A549 treated with CpdA at 1 μM for 4 hours (cell line): ENCODE results near the gene FEN1. TPM values are rescaled to one million over a fixed set of nuclear protein-coding genes. Genes with fewer than 3 reads are reported as not detected.

Source experiments
- total RNA-seq: library from RNA; stranded (reverse); fragments of 200-300 nt; extraction: Qiagen RNA extraction; gene quantifications from 5 replicates; pipeline ENCODE4 v1.2.3, GENCODE V29; 2022; ENCODE audit warnings: low read depth

The FEN1 gene, protein sequence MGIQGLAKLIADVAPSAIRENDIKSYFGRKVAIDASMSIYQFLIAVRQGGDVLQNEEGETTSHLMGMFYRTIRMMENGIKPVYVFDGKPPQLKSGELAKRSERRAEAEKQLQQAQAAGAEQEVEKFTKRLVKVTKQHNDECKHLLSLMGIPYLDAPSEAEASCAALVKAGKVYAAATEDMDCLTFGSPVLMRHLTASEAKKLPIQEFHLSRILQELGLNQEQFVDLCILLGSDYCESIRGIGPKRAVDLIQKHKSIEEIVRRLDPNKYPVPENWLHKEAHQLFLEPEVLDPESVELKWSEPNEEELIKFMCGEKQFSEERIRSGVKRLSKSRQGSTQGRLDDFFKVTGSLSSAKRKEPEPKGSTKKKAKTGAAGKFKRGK
- 96.5 to 121 TPM (median 110 TPM) in 5 replicates for total RNA-seq

DNA sequence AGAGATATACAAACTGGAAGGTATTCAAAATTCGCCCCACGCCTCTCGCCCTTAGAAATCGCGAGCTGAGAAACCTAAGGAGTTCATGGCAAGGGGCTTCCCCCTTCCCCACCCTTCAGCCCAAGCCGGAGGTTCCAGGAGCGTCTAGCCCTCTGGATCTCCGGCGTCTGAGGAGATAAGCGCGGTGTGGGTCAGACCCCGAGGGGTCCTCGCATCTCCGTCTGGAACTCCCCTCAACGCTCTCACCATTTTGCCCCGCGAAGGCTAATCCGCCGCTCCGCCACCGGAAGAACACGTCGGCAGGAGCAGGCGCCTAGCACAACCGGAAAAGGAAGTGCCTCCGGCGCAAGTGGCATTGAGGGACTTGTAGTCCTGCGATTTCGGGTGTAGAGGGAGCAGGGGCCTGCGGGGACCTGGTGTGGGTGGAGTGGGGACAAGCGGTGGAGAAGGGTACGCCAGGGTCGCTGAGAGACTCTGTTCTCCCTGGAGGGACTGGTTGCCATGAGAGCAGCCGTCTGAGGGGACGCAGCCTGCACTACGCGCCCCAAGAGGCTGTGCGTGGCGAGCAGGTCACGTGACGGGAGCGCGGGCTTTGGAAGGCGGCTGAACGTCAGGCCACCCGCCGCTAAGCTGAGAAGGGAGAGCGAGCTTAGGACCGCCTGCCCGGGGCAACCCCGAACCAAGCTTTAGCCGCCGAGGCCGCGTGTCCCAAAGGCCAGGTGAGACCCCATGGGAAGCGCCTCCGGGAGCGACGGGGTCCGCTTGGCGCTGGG, at the start of gene FEN1, which contains the start of gene TMEM258:
TSS of gene FEN1 (plus strand) at position 602 of the 773 bp plus-strand sequence. CDS start 2,451 bp downstream, outside the sequence.
TSS of gene TMEM258 (minus strand) at position 290 of the 773 bp plus-strand sequence. CDS start at position 249, 41 bp downstream.

DNA sequence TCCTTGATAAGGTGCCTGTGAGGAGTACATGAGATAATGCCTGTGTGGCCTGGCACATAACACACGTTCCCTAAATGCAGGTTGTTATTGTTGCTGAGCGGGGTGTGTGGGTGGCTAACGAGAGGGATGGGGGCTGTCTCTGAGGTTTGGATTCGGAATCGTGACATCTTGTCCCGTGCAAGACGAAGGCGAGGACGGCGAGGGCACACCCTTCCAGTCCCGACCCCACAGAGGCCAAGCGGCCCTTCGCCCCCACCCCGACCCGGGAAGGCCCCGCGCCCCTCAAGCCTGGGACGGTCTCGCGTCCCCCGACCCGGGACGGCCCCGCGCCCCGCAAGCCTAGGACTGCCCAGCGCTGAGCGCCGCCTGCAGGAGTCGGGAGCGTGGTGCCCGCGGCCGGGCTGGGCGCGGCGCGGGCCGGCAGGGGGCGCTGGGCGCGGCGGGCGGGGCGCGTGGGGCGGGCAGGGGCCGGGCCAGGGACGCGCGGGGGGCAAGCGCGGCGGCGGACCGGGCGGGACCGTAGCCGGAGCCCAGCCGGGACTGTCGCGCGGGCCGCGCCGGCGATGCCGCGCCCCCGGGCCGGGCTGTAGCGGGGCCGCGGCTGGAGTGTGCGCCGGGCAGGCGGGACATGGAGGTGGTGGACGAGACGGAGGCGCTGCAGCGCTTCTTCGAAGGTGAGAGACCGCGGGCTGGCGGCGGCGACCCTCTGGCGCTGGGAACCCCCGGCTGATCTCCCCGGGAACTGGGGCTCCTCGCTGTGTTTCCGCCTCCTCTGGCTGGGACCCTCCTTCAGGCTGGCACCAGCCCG, 40.4 kb upstream of the FEN1 start, which contains the start of gene MYRF:
TSS of gene MYRF (plus strand) at position 520 of the 808 bp plus-strand sequence. CDS start at position 629, 109 bp downstream.

DNA sequence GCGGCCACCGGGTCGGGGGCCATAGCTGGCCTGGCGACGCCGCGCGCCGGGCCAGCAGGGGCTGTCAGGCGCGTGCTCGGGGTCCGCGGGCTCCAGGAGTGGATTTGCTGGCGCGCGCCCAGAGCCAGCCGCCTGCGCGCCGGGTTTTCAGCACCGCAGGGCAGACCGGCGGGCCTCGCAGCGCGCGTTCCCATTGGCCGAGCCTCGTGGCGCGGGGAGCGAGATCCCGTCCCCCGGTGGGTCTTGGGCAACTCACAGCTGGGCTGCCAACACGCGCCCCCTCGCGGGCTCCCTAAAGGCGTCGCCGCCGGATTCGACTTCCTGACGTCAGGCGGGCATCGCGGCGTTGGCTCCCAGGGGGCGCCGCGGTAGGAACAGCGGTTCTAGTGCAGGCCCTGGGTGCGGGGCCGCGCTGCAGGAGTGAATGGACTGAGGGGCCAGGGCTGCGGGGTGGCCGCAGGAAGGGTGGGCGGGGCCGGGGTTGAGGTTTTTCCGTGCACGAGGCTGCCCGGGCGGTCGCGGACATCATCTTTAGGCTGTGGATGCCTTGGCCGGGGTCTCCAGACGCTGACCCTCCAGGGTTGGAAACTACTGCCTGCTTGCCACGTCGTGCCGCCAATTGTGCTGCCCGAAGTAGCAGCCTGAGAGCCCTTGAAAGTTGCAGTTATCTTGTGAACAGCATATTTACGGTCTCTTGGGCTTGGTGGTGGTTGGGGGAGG, 24.2 kb downstream of the FEN1 start, which contains the start of gene FADS1:
TSS of gene FADS1 (minus strand) at position 268 of the 720 bp plus-strand sequence. CDS start at position 194, 74 bp downstream.

DNA sequence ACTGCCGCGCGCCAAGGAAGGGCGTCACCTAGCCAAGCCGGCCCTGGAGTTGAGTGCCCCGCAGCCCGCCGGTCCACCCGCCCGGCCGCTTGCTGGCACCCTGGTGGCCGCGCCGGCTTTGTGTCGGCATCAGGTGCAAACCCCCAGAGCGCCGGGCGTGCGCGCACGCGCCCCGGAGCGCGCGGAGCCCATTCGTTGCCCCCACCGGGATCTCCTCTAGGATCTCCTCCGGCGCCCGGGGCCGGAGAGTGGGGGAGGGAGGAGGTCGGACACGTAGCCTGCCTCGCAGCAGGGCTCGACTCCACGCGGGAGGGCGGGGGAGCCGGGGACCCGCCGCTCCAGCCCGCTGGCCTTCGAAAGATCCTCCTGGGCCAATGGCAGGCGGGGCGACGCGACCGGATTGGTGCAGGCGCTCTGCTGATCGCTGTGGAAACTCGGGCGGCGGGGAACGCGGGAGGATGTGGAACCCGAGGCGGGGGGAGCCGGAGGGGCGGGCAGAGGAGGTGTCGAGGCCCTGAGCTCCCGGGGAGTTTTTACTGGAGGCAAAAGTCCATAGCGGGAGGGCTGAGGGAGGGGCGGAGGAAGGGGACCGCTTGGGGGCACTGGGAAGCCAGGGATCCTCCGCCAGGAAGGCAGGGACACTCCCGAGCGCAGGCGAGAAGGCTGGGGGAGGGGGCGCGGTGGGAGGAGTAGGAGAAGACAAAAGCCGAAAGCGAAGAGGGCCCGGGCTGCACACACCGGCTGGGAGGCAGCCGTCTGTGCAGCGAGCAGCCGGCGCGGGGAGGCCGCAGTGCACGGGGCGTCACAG, 35.1 kb downstream of the FEN1 start, which contains the start of gene FADS2:
TSS of gene FADS2 (plus strand) at position 730 of the 808 bp plus-strand sequence. CDS start 91 bp downstream, outside the sequence.

Other genes starting within 250 kb of the FEN1 start
- 0.69 to 1.1 TPM (median 1.1 TPM) in 5 replicates for gene SYT7, start 211.8 kb upstream of the FEN1 start, total RNA-seq
- 3.7 to 6.3 TPM (median 5.5 TPM) in 5 replicates for gene DAGLA, start 112.5 kb upstream of the FEN1 start, total RNA-seq
- gene MYRF, start 40.3 kb upstream of the FEN1 start, total RNA-seq = 16.3 to 24.3 TPM (median 19.8 TPM) in 5 replicates
- 212 to 267 TPM (median 242 TPM) in 5 replicates for gene TMEM258, start 312 bp upstream of the FEN1 start, total RNA-seq
- gene FADS1, start 24.1 kb downstream of the FEN1 start, total RNA-seq = 113 to 152 TPM (median 135 TPM) in 5 replicates
- gene FADS2, start 35.4 kb downstream of the FEN1 start, total RNA-seq = 247 to 316 TPM (median 278 TPM) in 5 replicates
- 35.6 to 50.7 TPM (median 50.3 TPM) in 5 replicates for gene FADS3, start 98.6 kb downstream of the FEN1 start, total RNA-seq
- 8.9 to 14.3 TPM (median 11.4 TPM) in 5 replicates for gene RAB3IL1, start 124.7 kb downstream of the FEN1 start, total RNA-seq
- 2.1 to 8.7 TPM (median 5.1 TPM) in 5 replicates for gene BEST1, start 157.4 kb downstream of the FEN1 start, total RNA-seq
- 9,185 to 18,649 TPM (median 17,524 TPM) in 5 replicates for gene FTH1, start 174.7 kb downstream of the FEN1 start, total RNA-seq